Naive thymus-derived CD4-positive, alpha-beta T cell (primary cell): Measurements from ENCODE around the gene LSM4. TPM values are rescaled to one million over a fixed set of nuclear protein-coding genes. Genes with fewer than 3 reads are reported as not detected.

Experiments used
- ATAC-seq: fragments of 150-1000 bp; cut with Tn5 transposase; 2 replicates; pipeline ENCODE4 v1.10.0; 2021; ENCODE audit warnings: mild to moderate bottlenecking, moderate library complexity
- CTCF ChIA-PET: fragments of 350-600 bp; sonication (Branson Sonifier 250); formaldehyde crosslinking; loops from one replicate; lab custom pipeline; 2021; ENCODE audit warnings: antibody characterized with exemption; lab: Charles Lee
- POLR2A ChIA-PET: fragments of 350-600 bp; sonication (Branson Sonifier 250); formaldehyde crosslinking; loops from one replicate; lab custom pipeline; 2021; ENCODE audit warnings: antibody characterized with exemption, inconsistent platforms; lab: Charles Lee
- DNase-seq, 9 donors: peaks; one replicate each; pipeline versions ENCODE4 v3.0.0 to v3.0.0-alpha.2; 2020 to 2022; ENCODE audit warnings: mixed read lengths in 1 of 9
- H3K27ac ChIP-seq: one replicate; pipeline ENCODE4 v1.7.0; 2013; ENCODE audit warnings: mild to moderate bottlenecking, low read depth, low read length, moderate library complexity
- H3K27me3 ChIP-seq, 2 donors: one replicate each; pipeline ENCODE4 v1.7.0; 2013; ENCODE audit warnings: low read length in 2 of 2, mild to moderate bottlenecking in 2 of 2, moderate library complexity in 2 of 2; ENCODE audit not compliant: control insufficient read depth in 2 of 2, insufficient read depth in 2 of 2
- H3K36me3 ChIP-seq, 3 experiments: 1 replicate in 2 of 3; 2 replicates in 1 of 3; pipeline ENCODE4 v1.7.0; 2013; ENCODE audit warnings: low read length in 3 of 3, mild to moderate bottlenecking in 3 of 3, moderate library complexity in 1 of 3; ENCODE audit not compliant: insufficient read depth in 3 of 3, control insufficient read depth in 2 of 3
- H3K4me1 ChIP-seq, 2 donors: one replicate each; pipeline ENCODE4 v1.7.0; 2013; ENCODE audit warnings: low read length in 2 of 2, mild to moderate bottlenecking in 2 of 2, moderate library complexity in 1 of 2; ENCODE audit not compliant: control insufficient read depth in 2 of 2, insufficient read depth in 2 of 2
- H3K4me3 ChIP-seq: 2 replicates; pipeline ENCODE4 v1.7.0; 2013; ENCODE audit warnings: mild to moderate bottlenecking, low read length
- H3K9me3 ChIP-seq, 3 experiments: 1 replicate in 2 of 3; 2 replicates in 1 of 3; pipeline ENCODE4 v1.7.0; 2013; ENCODE audit warnings: low read length in 3 of 3; ENCODE audit not compliant: control insufficient read depth in 2 of 3
- H3K27ac Mint-ChIP-seq, 9 donors: one replicate each; pipeline ENCODE4 v1.8.0; 2020 to 2022; ENCODE audit warnings: mixed read lengths in 9 of 9, mild to moderate bottlenecking in 8 of 9, moderate library complexity in 5 of 9, inconsistent platforms in 2 of 9
- H3K27me3 Mint-ChIP-seq, 5 donors: one replicate each; pipeline ENCODE4 v1.8.0; 2021 to 2022; ENCODE audit warnings: mixed read lengths in 5 of 5, mild to moderate bottlenecking in 1 of 5
- H3K36me3 Mint-ChIP-seq, 5 donors: one replicate each; pipeline ENCODE4 v1.8.0; 2020 to 2022; ENCODE audit warnings: mixed read lengths in 5 of 5, mild to moderate bottlenecking in 3 of 5, inconsistent platforms in 1 of 5
- H3K4me1 Mint-ChIP-seq, 7 donors: one replicate each; pipeline ENCODE4 v1.8.0; 2020 to 2022; ENCODE audit warnings: mixed read lengths in 7 of 7, mild to moderate bottlenecking in 3 of 7, inconsistent platforms in 1 of 7
- H3K4me3 Mint-ChIP-seq, 10 donors: one replicate each; pipeline ENCODE4 v1.8.0; 2020 to 2022; ENCODE audit warnings: mild to moderate bottlenecking in 10 of 10, mixed read lengths in 10 of 10, moderate library complexity in 6 of 10, inconsistent platforms in 2 of 10
- H3K9me3 Mint-ChIP-seq, 11 donors: one replicate each; pipeline ENCODE4 v1.8.0; 2020 to 2022; ENCODE audit warnings: mixed read lengths in 11 of 11, mild to moderate bottlenecking in 4 of 11, inconsistent platforms in 1 of 11, moderate library complexity in 1 of 11
- intact Hi-C, 2 donors: fragments of 100-400 bp; cut with micrococcal nuclease; formaldehyde crosslinking; loops; one replicate each; pipeline ENCODE4 v1.15.1; 2023
- polyA plus RNA-seq, 2 donors: library from polyadenylated mRNA; unstranded; fragments of 300-500 nt; fragmentation: Illumina TruSeq; gene quantifications; one replicate each; pipeline ENCODE4 v1.2.3, GENCODE V29; 2021
- total RNA-seq, 6 experiments: library from RNA in 5 of 6; stranded (reverse) in 5 of 6; gene quantifications; 1 replicate in 5 of 6; 2 replicates in 1 of 6; pipeline ENCODE4 v1.2.3 and lab custom pipeline; 2021 to 2026

Gene LSM4
- total and polyA plus RNA-seq, 7 experiments from 2014 or later = 45.3 to 163 (median 67.5) TPM

DNA sequence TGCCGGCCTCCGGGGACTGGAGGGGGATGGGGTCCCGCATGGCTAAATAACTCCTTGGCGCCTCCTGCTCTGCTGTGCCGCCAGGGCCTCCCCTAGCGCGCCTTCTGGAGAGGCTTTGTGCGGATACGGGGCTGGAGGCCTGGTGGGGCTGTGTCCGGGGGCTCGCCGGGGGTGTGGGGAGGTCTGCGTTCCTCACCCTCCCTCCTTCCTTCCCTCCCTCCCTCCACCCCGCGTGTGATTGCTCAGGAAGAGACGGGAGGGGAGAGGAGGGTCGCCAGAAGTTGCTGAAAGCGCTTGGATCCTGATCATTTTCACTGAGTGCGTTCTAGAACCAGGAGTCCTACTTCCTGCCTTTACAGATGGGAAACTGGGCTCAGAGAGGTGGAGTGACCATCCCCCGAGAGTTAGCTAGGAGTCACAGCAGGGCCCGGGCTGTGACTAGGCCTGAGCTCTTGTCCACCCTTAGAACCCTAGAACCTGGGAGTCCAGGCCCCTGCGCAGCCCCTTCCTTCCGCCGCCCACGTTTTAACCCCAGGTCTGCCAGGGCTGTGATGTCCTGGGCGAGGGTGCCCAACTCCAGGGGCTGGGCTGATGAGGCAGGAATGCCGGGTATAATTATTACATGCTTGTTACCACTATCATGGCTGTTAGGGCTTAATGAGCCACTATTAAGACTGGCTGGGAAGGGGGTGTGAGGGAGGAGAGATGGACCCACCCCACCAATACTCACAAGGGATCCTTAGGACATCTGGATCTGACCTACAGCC lies 40.7 kb downstream of the LSM4 start:
- Mint-ChIP-seq H3K36me3 (peaks cover 0 to 33% (median 8%) of the 10 kb centered on the region in 5 donors), H3K27me3 (peaks cover 0 to 9% (median 0%) of the 10 kb centered on the region in 5 donors), H3K27ac (peak overlapping the region; percentile 94 to 99 (median 97)), H3K9me3 (peaks cover 0 to 33% (median 0%) of the 10 kb centered on the region in 11 donors), H3K4me3 (peak overlapping the region; percentile 70 to 96 (median 88)), H3K4me1 (peaks cover 32 to 61% (median 56%) of the 10 kb centered on the region in 7 donors)
- ChIA-PET POLR2A (interaction anchor here (0.5 to 10.5 kb wide), 35 partner anchors 9 to 1310 kb away, joined by 3 to 757 read pairs (median 5); partner anchors contain the start of genes COPE, DDX49, ELL and KXD1), CTCF (interaction anchor here (1.0 to 7.8 kb wide), 6 partner anchors 10 to 57 kb away, joined by 3 to 266 read pairs (median 41); partner anchors contain the start of gene LSM4)
- no peak for ATAC-seq
- H3K4me3 ChIP-seq = peak overlapping the region; percentile 63
- peaks cover 0 to 30% (median 4%) of the 10 kb centered on the region in 3 experiments for H3K36me3 ChIP-seq
- peak overlapping the region; percentile 100 for H3K27ac ChIP-seq
- H3K27me3 ChIP-seq = no peaks in the 10 kb centered on the region
- intact Hi-C loops = no loop called here
- peaks cover 26 to 45% of the 10 kb centered on the region in 2 donors for H3K4me1 ChIP-seq
- DNase-seq = peak in 1 of 9 donors; percentile 54
- H3K9me3 ChIP-seq = no peaks in the 10 kb centered on the region

DNA sequence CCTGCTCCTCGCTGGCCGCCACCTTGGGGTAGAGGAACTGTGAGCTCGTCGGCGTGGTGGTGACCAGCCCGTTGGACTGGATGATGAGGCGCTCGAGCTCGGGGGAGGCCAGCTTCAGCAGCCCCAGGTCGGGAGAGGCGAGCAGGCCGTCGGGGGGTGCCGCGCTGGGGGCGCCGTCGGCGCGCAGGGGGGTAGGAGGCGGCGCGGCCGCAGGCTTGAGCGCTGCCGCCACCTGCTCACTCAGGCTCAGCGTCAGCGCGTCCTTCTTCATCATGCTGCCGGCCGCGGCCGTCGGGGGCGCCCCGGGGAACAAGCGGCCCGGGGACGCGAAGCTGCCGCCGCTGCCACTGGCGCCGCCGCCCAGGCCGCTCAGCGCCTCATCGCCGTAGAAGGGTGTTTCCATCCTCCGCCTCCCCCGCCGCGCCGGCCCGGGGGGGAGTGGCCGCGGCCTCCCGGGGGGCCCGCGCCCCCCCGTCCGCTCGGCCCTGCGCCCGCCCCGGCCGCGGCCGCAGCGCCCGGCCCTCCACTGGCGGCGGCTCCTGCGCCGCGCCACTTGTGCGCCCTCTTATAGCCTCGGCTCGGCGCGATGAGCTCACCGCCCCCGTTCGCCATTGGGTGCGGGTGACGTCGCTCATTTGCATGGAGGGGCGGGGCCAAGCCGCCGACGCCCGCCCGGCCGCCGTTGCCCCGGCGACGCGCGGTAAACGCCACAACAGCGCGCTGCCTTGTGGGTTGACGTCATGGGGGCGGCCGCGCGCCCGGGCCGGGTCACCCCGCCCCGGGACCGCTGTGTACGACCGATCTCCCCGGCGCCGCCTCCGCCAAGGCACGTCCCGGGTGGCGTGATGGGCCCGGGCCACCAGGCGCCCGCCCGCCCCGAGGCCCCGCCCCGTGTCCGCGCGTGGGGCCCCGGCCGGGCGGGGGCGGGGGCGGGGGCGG lies 41.5 kb downstream of the LSM4 start, which contains the start of gene JUND:
Gene JUND (minus strand): TSS at position 541 of the 939 bp plus-strand sequence. CDS start 138 bp downstream, at position 403.
- no peaks in the 10 kb centered on the region for H3K9me3 ChIP-seq
- Mint-ChIP-seq H3K36me3 (peaks cover 0 to 33% (median 8%) of the 10 kb centered on the region in 5 donors), H3K27ac (peak within 1 kb of the TSS; percentile 96 to 99 (median 98)), H3K9me3 (peaks cover 0 to 35% (median 0%) of the 10 kb centered on the region in 11 donors), H3K4me3 (peak within 1 kb of the TSS; percentile 91 to 98 (median 94)), H3K27me3 (peaks cover 0 to 9% (median 0%) of the 10 kb centered on the region in 5 donors), H3K4me1 (peaks cover 29 to 56% (median 50%) of the 10 kb centered on the region in 7 donors)
- H3K36me3 ChIP-seq = peaks cover 0 to 30% (median 4%) of the 10 kb centered on the region in 3 experiments
- CTCF ChIA-PET = interaction anchor here (0.6 to 7.8 kb wide), 8 partner anchors 11 to 111 kb away, joined by 3 to 266 read pairs (median 8); partner anchors contain the start of gene LSM4
- peak within 1 kb of the TSS; percentile 100 for H3K27ac ChIP-seq
- intact Hi-C loops = loop anchor here (1.0 to 2.0 kb wide), 4 partner anchors 9 to 23 kb away; no protein-coding TSS in a partner anchor
- ATAC-seq (peak; percentile 77), DNase-seq (peak; percentile 98 to 99 (median 99))
- POLR2A ChIA-PET = interaction anchor here (0.5 to 10.5 kb wide), 42 partner anchors 10 to 1587 kb away, joined by 3 to 757 read pairs (median 5); partner anchors contain the start of genes ARRDC2, COPE, DDX49 and ELL
- peaks cover 26 to 45% of the 10 kb centered on the region in 2 donors for H3K4me1 ChIP-seq
- H3K4me3 ChIP-seq = peak within 1 kb of the TSS; percentile 91
- no peaks in the 10 kb centered on the region for H3K27me3 ChIP-seq

DNA sequence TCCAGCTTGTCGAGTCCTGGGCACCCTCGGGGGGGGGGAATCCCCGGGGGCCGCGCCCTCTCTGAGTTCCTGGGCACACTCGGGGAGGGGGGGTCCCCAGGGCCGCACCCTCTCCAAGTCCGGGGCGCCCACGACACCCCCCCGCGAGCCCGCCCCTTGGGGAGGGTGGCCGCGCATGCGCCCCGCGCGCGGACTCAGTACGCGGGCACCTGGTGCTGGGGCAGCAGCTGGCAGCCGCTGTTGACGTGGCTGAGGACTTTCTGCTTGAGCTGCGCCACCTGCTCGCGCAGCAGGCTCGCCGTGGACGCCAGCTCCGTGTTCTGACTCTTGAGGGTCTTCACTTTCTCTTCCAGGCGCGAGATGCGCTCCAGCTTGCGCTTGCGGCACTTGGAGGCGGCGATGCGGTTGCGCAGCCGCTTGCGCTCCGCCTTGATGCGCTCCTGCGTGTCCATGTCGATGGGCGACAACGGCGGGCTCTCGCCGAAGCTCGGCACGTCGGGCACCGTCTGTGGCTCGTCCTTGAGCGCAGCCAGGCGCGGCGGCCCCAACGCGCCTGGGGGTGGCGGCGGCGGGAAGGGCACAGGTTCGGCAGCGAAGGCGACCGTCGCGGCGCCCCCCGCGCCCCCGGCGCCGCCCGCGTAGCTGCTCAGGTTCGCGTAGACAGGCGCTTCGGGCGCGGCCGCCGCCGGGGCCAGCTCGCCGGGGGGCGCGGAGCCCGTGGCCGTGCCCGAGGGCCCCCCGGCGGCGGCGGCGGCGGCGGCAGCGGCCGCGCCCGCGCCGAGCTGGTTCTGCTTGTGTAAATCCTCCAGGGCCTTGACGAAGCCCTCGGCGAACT lies 42.4 kb downstream of the LSM4 start:
- POLR2A ChIA-PET = interaction anchor here (0.6 to 10.5 kb wide), 36 partner anchors 11 to 1588 kb away, joined by 3 to 757 read pairs (median 6); partner anchors contain the start of genes ARRDC2, IFI30, LSM4 and MPV17L2
- H3K4me1 ChIP-seq = peaks cover 28 to 50% of the 10 kb centered on the region in 2 donors
- H3K27me3 Mint-ChIP-seq = peaks cover 0 to 9% (median 0%) of the 10 kb centered on the region in 5 donors
- peak overlapping the region; percentile 91 for H3K4me3 ChIP-seq
- peaks cover 0 to 37% (median 0%) of the 10 kb centered on the region in 11 donors for H3K9me3 Mint-ChIP-seq
- H3K36me3 ChIP-seq = peaks cover 0 to 35% (median 4%) of the 10 kb centered on the region in 3 experiments
- peaks cover 26 to 52% (median 46%) of the 10 kb centered on the region in 7 donors for H3K4me1 Mint-ChIP-seq
- H3K27ac ChIP-seq = peak overlapping the region; percentile 100
- peak overlapping the region; percentile 91 to 99 (median 95) for H3K4me3 Mint-ChIP-seq
- DNase-seq (peak; percentile 74 to 90 (median 85)), ATAC-seq (peak; percentile 2)
- CTCF ChIA-PET = interaction anchor here (0.6 to 7.8 kb wide), 17 partner anchors 13 to 129 kb away, joined by 3 to 266 read pairs (median 7); partner anchors contain the start of genes LSM4 and PGPEP1
- H3K27me3 ChIP-seq = no peaks in the 10 kb centered on the region
- intact Hi-C loops = loop anchor here (1.0 to 2.0 kb wide), 5 partner anchors 10 to 128 kb away; no protein-coding TSS in a partner anchor
- H3K27ac Mint-ChIP-seq = peak overlapping the region; percentile 96 to 99 (median 98)
- H3K9me3 ChIP-seq = no peaks in the 10 kb centered on the region
- peaks cover 0 to 30% (median 8%) of the 10 kb centered on the region in 5 donors for H3K36me3 Mint-ChIP-seq

DNA sequence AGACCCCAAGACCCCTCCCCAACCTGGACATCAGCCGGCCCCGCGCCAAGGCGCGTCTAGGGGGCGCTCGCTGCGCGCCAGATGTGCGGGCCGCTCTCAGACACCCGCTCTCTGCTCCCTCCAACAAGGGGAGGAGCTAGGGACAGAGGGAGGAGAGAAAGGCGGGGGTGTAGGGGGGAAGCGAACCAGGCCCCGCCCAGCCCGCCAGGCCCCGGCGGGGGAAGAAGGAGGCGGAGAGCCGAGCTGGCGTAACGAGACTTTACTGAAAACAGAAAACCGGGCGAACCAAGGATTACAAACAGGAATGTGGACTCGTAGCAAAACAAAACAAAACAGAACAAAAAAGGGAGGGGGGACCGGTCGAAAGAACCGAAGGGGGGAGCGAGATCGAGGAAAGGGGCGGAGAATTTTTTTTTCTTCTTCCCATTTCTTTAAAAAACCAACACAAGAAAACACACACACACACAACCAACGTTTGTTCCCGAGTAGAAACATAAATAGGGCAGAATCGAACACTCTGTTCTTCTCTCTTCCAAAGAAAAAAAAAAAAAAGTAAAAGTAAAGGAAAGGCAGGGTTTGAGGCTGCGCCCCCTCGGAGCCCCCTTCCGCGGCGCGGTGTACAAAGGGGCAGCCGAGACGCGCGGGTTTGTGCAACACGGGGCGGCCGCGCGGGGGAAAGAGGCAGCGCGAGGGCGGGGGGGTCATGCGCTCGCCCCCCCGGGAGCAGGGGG lies 43.2 kb downstream of the LSM4 start:
- peaks cover 0 to 26% (median 8%) of the 10 kb centered on the region in 5 donors for H3K36me3 Mint-ChIP-seq
- H3K27me3 Mint-ChIP-seq = peaks cover 0 to 9% (median 0%) of the 10 kb centered on the region in 5 donors
- H3K9me3 Mint-ChIP-seq = peaks cover 0 to 44% (median 0%) of the 10 kb centered on the region in 11 donors
- H3K36me3 ChIP-seq = peaks cover 0 to 36% (median 7%) of the 10 kb centered on the region in 3 experiments
- H3K4me3 ChIP-seq = peak overlapping the region; percentile 91
- peak overlapping the region; percentile 100 for H3K27ac ChIP-seq
- H3K4me1 ChIP-seq = peaks cover 26 to 50% of the 10 kb centered on the region in 2 donors
- DNase-seq (peak; percentile 80 to 98 (median 95)), ATAC-seq (peak; percentile 31)
- H3K4me1 Mint-ChIP-seq = peaks cover 21 to 52% (median 46%) of the 10 kb centered on the region in 7 donors
- H3K4me3 Mint-ChIP-seq = peak overlapping the region; percentile 91 to 99 (median 95)
- ChIA-PET CTCF (interaction anchor here (0.6 to 7.8 kb wide), 27 partner anchors 9 to 183 kb away, joined by 3 to 266 read pairs (median 5); partner anchors contain the start of genes LSM4 and PGPEP1), POLR2A (interaction anchor here (0.5 to 10.5 kb wide), 33 partner anchors 10 to 1588 kb away, joined by 3 to 757 read pairs (median 5); partner anchors contain the start of genes ARRDC2, IFI30, LSM4 and MPV17L2)
- intact Hi-C loops = loop anchor here (1.0 to 5.0 kb wide), 7 partner anchors 15 to 133 kb away; partner anchors contain the start of genes LSM4 (in 2 of the 2) and RAB3A (in 1 of the 2)
- no peaks in the 10 kb centered on the region for H3K27me3 ChIP-seq
- no peaks in the 10 kb centered on the region for H3K9me3 ChIP-seq
- peak overlapping the region; percentile 96 to 99 (median 98) for H3K27ac Mint-ChIP-seq
